Measurements from ENCODE around the gene ROCK2.

GRCh38 chr2:11387843-11388242, 43.4 kb upstream of the ROCK2 start:
- no peak for TF ChIP-seq CTCF (conservative IDR thresholded peaks at IDR 0.05)
- no peak for TF ChIP-seq EZH2 (IDR thresholded peaks at IDR 0.05; ENCODE audit: low read depth)

Data from PC-9 (cell line).